Activated CD8-positive, alpha-beta memory T cell treated with anti-CD3 and anti-CD28 coated beads, Interleukin-2, amount 50 U/mL, for 4 hours (primary cell): Measurements from ENCODE around the gene IGF1R.

Experiments used
- DNase-seq: peaks from one replicate; pipeline ENCODE4 v3.0.0-alpha.2; 2020

IGF1R gene

GRCh38 chr15:98753726-98754656 lies 105.7 kb downstream of the IGF1R start:
- no peak for DNase-seq

- no peak for DNase-seq
Measured at GRCh38 chr15:98754657-98755022, 106.3 kb downstream of the IGF1R start.

- DNase-seq: no peak
Measured at GRCh38 chr15:98755138-98755537, 106.8 kb downstream of the IGF1R start.

- no peak for DNase-seq
Measured at GRCh38 chr15:98755781-98756180, 107.4 kb downstream of the IGF1R start.

GRCh38 chr15:98758224-98758623 lies 109.9 kb downstream of the IGF1R start:
- no peak for DNase-seq

- no peak for DNase-seq
Measured at GRCh38 chr15:98759277-98759676, 110.9 kb downstream of the IGF1R start.

GRCh38 chr15:98760112-98760826 lies 111.9 kb downstream of the IGF1R start:
- no peak for DNase-seq

GRCh38 chr15:98760975-98761374 lies 112.6 kb downstream of the IGF1R start:
- DNase-seq: no peak

GRCh38 chr15:98763179-98763578 lies 114.8 kb downstream of the IGF1R start:
- no peak for DNase-seq

GRCh38 chr15:98764291-98764690 lies 116.0 kb downstream of the IGF1R start:
- no peak for DNase-seq

GRCh38 chr15:98765610-98766009 lies 117.3 kb downstream of the IGF1R start:
- DNase-seq: no peak

GRCh38 chr15:98767692-98768091 lies 119.4 kb downstream of the IGF1R start:
- no peak for DNase-seq

- no peak for DNase-seq
Measured at GRCh38 chr15:98769867-98770266, 121.5 kb downstream of the IGF1R start.

- DNase-seq: no peak
Measured at GRCh38 chr15:98770984-98771383, 122.6 kb downstream of the IGF1R start.

- DNase-seq: no peak
Measured at GRCh38 chr15:98771541-98771940, 123.2 kb downstream of the IGF1R start.

GRCh38 chr15:98772895-98773294 lies 124.6 kb downstream of the IGF1R start:
- no peak for DNase-seq

- no peak for DNase-seq
Measured at GRCh38 chr15:98773616-98774015, 125.3 kb downstream of the IGF1R start.

GRCh38 chr15:98774756-98775497 lies 126.6 kb downstream of the IGF1R start:
- DNase-seq: no peak

GRCh38 chr15:98775498-98776230 lies 127.3 kb downstream of the IGF1R start:
- no peak for DNase-seq

- no peak for DNase-seq
Measured at GRCh38 chr15:98776607-98777281, 128.4 kb downstream of the IGF1R start.

- no peak for DNase-seq
Measured at GRCh38 chr15:98777426-98777825, 129.1 kb downstream of the IGF1R start.
